OCI-LY3 (cell line): Measurements from ENCODE around the gene NPLOC4.

Experiments
- H2AFZ ChIP-seq: fragments of 200-600, 300-600 bp; shearing (Covaris generic); 2 replicates; pipeline ENCODE4 v1.6.0; 2014; ENCODE audit warnings: antibody characterized with exemption, low read depth, low read length
- H3K27ac ChIP-seq: fragments of 200-600, 300-600 bp; sonication (generic); 2 replicates; pipeline ENCODE4 v1.5.1; 2014; ENCODE audit warnings: mild to moderate bottlenecking, low read length, moderate library complexity, mixed read lengths
- H3K27me3 ChIP-seq: fragments of 200-600, 300-600 bp; sonication (generic); 2 replicates; pipeline ENCODE4 v1.6.1; 2014; ENCODE audit warnings: low read depth, low read length, mixed read lengths
- H3K36me3 ChIP-seq: fragments of 200-600, 300-600 bp; sonication (generic); replicated peaks from 2 replicates; pipeline ENCODE3; 2014; ENCODE audit warnings: low read depth, low read length, mixed read lengths
- H3K4me1 ChIP-seq: fragments of 300-600, 200-600 bp; sonication (generic); 2 replicates; pipeline ENCODE4 v1.6.1; 2014; ENCODE audit warnings: low read length, mixed read lengths
- H3K4me2 ChIP-seq: fragments of 200-600, 300-600 bp; sonication (generic); 2 replicates; pipeline ENCODE4 v1.6.1; 2014; ENCODE audit warnings: low read length, mixed read lengths
- H3K4me3 ChIP-seq: fragments of 300-600, 200-600 bp; sonication (generic); 2 replicates; pipeline ENCODE4 v1.5.1; 2014; ENCODE audit warnings: antibody characterized with exemption, mild to moderate bottlenecking, low read length, moderate library complexity
- H3K79me2 ChIP-seq: fragments of 300-600, 200-600 bp; shearing (Covaris generic); 2 replicates; pipeline ENCODE4 v1.6.1; 2014; ENCODE audit warnings: mild to moderate bottlenecking, low read length, mixed read lengths
- H3K9ac ChIP-seq: fragments of 300-600, 200-600 bp; shearing (Covaris generic); 2 replicates; pipeline ENCODE4 v1.6.0; 2014; ENCODE audit warnings: mild to moderate bottlenecking, low read length, moderate library complexity
- H3K9me3 ChIP-seq: fragments of 200-600, 300-600 bp; shearing (Covaris generic); 2 replicates; pipeline ENCODE4 v1.6.1; 2014; ENCODE audit warnings: low read length, mixed read lengths; ENCODE audit not compliant: insufficient read depth
- H4K20me1 ChIP-seq: fragments of 200-600, 300-600 bp; sonication (generic); 2 replicates; pipeline ENCODE4 v1.6.1; 2016; ENCODE audit warnings: low read length, mixed read lengths; ENCODE audit not compliant: insufficient read depth
- EZH2phosphoT487 ChIP-seq: fragments of 200-600 bp; shearing (Covaris generic); IDR thresholded peaks from 2 replicates; pipeline ENCODE4 v1.6.1; 2018; ENCODE audit warnings: antibody characterized with exemption, mixed run types, low read depth
- TF ChIP-seq, protein P1 (sequence below): fragments of 200-600, 300-600 bp; sonication (generic); IDR thresholded peaks from 2 replicates; pipeline ENCODE4 v1.5.1; 2014; ENCODE audit warnings: antibody characterized with exemption, low read length, low read depth

NPLOC4 gene

DNA sequence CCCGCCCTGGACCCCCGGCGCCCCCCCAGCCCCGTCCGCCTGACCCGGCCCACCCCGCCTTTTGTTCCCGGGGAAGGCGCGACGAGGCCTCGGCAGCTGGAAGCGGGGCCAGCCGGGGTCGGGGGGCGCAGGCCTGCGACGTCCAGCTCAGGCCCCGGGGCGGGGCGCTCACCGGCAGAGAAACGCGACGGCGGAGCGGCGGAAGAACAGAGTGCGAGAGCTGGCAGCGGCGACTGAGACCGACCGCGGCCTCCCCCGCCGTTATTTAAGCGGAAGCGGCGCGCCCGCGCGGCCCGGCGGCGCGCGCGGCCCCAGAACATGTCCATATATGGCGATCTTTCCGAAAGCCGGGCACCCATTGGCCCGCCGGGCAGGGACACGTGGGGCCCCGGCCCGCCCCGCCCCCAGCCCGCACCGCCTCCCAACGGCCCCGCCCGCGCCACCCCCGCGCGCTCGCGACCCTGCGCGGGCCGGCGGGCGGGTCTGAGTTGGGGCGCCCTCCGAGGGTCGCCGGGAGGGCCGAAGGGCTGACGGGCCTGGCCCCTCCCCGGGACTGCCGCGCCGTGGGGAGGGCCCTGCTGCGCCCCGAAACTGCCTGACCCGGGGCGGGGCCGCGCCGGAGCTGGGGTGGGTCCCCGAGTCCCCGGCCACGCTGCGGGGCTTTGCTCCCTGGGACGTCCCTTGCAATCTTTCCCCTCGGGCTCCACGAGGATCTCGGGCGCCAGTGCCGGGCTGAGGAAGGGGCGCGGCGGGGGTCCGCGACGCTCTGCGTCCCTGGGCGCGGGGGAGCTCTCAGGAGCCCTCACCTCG lies 124.1 kb downstream of the NPLOC4 start, which contains the start of gene ACTG1:
Gene ACTG1 (minus strand): TSS at position 238 of the 810 bp plus-strand sequence. CDS start 445 bp downstream, outside the sequence.
- H3K27ac ChIP-seq, result peak within 1 kb of the TSS; percentile 95
- peak within 1 kb of the TSS; percentile 99 for H3K4me3 ChIP-seq
- peaks cover 55% of the 10 kb centered on the region for H3K79me2 ChIP-seq
- H3K9ac ChIP-seq, result peak within 1 kb of the TSS; percentile 99
- H3K9me3 ChIP-seq, result no peaks in the 10 kb centered on the region
- peaks cover 43% of the 10 kb centered on the region for H3K4me1 ChIP-seq
- TF ChIP-seq EZH2phosphoT487, result no peak
- TF ChIP-seq, protein P1, sequence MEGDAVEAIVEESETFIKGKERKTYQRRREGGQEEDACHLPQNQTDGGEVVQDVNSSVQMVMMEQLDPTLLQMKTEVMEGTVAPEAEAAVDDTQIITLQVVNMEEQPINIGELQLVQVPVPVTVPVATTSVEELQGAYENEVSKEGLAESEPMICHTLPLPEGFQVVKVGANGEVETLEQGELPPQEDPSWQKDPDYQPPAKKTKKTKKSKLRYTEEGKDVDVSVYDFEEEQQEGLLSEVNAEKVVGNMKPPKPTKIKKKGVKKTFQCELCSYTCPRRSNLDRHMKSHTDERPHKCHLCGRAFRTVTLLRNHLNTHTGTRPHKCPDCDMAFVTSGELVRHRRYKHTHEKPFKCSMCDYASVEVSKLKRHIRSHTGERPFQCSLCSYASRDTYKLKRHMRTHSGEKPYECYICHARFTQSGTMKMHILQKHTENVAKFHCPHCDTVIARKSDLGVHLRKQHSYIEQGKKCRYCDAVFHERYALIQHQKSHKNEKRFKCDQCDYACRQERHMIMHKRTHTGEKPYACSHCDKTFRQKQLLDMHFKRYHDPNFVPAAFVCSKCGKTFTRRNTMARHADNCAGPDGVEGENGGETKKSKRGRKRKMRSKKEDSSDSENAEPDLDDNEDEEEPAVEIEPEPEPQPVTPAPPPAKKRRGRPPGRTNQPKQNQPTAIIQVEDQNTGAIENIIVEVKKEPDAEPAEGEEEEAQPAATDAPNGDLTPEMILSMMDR, result no peak
- H3K4me2 ChIP-seq, result peak within 1 kb of the TSS; percentile 96
- H2AFZ ChIP-seq, result no peak within 1 kb of the TSS
- peaks cover 47% of the 10 kb centered on the region for H3K36me3 ChIP-seq
- H4K20me1 ChIP-seq, result peaks cover 38% of the 10 kb centered on the region
- H3K27me3 ChIP-seq, result no peaks in the 10 kb centered on the region

DNA sequence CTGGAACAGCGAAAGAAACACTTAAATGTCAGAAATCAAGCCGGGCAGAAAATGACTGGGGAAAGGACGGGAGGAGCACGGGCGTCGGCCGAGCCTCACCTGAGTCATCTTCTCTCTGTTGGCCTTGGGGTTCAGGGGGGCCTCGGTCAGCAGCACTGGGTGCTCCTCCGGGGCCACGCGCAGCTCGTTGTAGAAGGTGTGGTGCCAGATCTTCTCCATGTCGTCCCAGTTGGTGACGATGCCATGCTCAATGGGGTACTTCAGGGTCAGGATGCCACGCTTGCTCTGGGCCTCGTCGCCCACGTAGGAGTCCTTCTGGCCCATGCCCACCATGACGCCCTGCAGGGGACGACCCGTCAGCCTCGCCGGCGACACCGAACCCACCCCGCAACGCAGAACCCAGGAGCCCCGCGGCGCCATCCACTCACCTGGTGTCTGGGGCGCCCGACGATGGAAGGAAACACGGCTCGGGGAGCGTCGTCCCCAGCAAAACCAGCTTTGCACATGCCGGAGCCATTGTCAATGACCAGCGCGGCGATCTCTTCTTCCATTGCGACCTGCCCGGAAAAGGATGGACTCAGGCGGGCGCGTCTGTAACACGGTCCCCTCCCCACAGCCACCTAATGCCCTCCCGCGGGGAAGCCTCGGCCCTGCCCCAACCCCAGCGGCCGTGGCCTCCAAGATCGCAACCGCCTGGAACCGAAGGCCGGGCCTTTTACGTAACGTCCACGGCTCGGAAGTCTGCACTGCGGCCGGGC lies 124.9 kb downstream of the NPLOC4 start:
- no peaks in the 10 kb centered on the region for H3K27me3 ChIP-seq
- peak overlapping the region; percentile 94 for H3K9ac ChIP-seq
- H3K36me3 ChIP-seq, result peaks cover 47% of the 10 kb centered on the region
- peaks cover 36% of the 10 kb centered on the region for H3K4me1 ChIP-seq
- TF ChIP-seq EZH2phosphoT487, result no peak
- TF ChIP-seq, protein P1, result no peak
- peak overlapping the region; percentile 96 for H3K4me2 ChIP-seq
- H3K9me3 ChIP-seq, result no peaks in the 10 kb centered on the region
- peak overlapping the region; percentile 99 for H3K4me3 ChIP-seq
- H3K79me2 ChIP-seq, result peaks cover 49% of the 10 kb centered on the region
- peak overlapping the region; percentile 72 for H3K27ac ChIP-seq
- H2AFZ ChIP-seq, result no peak overlapping the region
- peaks cover 38% of the 10 kb centered on the region for H4K20me1 ChIP-seq

DNA sequence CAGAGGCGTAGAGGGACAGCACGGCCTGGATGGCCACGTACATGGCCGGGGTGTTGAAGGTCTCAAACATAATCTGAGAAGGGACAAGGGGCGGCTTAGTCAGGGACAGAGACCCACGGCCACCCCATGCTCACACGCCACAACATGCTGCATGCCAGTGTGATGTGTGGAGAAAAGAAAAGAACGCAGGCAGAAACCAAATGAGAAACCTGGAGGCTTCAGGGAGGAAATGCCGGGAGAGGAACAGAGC lies 125.4 kb downstream of the NPLOC4 start:
- Histone ChIP-seq H3K4me1 (peaks cover 31% of the 10 kb centered on the region), H3K27me3 (no peaks in the 10 kb centered on the region), H3K4me2 (peak overlapping the region; percentile 96), H3K9ac (peak overlapping the region; percentile 94), H2AFZ (no peak overlapping the region), H3K27ac (peak overlapping the region; percentile 72), H3K4me3 (peak overlapping the region; percentile 99), H3K79me2 (peaks cover 44% of the 10 kb centered on the region), H4K20me1 (peaks cover 38% of the 10 kb centered on the region), H3K36me3 (peaks cover 43% of the 10 kb centered on the region), H3K9me3 (no peaks in the 10 kb centered on the region)
- TF ChIP-seq, protein P1, result no peak
- TF ChIP-seq EZH2phosphoT487, result no peak

DNA sequence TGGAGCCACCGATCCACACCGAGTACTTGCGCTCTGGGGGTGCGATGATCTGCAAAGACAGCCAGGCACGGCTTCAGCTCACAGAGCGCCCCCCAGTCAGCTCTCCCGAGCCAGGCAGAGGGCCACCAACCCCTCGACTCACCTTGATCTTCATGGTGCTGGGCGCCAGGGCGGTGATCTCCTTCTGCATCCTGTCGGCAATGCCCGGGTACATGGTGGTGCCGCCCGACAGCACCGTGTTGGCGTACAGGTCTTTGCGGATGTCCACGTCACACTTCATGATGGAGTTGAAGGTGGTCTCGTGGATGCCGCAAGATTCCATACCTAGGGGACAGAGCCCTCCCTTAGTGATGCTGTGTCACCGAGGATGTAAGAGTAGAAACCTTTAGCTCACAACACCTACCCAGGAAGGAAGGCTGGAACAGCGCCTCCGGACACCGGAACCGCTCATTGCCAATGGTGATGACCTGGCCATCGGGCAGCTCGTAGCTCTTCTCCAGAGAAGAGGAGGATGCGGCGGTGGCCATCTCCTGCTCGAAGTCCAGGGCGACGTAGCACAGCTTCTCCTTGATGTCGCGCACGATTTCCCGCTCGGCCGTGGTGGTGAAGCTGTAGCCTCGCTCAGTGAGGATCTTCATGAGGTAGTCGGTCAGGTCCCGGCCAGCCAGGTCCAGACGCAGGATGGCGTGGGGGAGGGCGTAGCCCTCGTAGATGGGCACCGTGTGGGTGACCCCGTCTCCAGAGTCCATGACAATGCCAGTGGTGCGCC lies 125.9 kb downstream of the NPLOC4 start:
- H3K79me2 ChIP-seq, result peaks cover 39% of the 10 kb centered on the region
- H3K4me2 ChIP-seq, result peak overlapping the region; percentile 96
- peaks cover 25% of the 10 kb centered on the region for H3K4me1 ChIP-seq
- H3K27me3 ChIP-seq, result no peaks in the 10 kb centered on the region
- H2AFZ ChIP-seq, result no peak overlapping the region
- TF ChIP-seq, protein P1, result no peak
- TF ChIP-seq EZH2phosphoT487, result no peak
- peaks cover 40% of the 10 kb centered on the region for H3K36me3 ChIP-seq
- H3K27ac ChIP-seq, result peak overlapping the region; percentile 72
- peak overlapping the region; percentile 99 for H3K4me3 ChIP-seq
- H4K20me1 ChIP-seq, result peaks cover 38% of the 10 kb centered on the region
- H3K9me3 ChIP-seq, result no peaks in the 10 kb centered on the region
- peak overlapping the region; percentile 94 for H3K9ac ChIP-seq
